Esophagus muscularis mucosa (tissue), 4 donors: ENCODE data around the gene LYPD5. TPM values are rescaled to one million over a fixed set of nuclear protein-coding genes. Genes with fewer than 3 reads are reported as not detected.
A peak's percentile ranks its signal among the peaks of the same experiment; 100 is the strongest.

Source experiments
- DNase-seq: peaks from one replicate; pipeline ENCODE4 v3.0.0-alpha.2; 2017; ENCODE audit errors: extremely low spot score
- H3K27ac ChIP-seq, 4 donors: fragments of 200-600 bp; sonication (generic); replicated peaks in 1 of 4; 1 replicate in 3 of 4; 2 replicates in 1 of 4; pipeline ENCODE4 v1.5.1; 2016 to 2019; ENCODE audit warnings: mild to moderate bottlenecking in 1 of 4
- H3K27me3 ChIP-seq, 4 donors: fragments of 200-600 bp; sonication (generic); one replicate each; pipeline versions ENCODE4 v1.5.1 to v1.6.0; 2016 to 2019
- H3K36me3 ChIP-seq, 4 donors: fragments of 200-600 bp; sonication (generic); one replicate each; pipeline ENCODE4 v1.5.1; 2016 to 2019
- H3K4me1 ChIP-seq, 4 donors: fragments of 200-600 bp; sonication (generic); one replicate each; pipeline ENCODE4 v1.5.1; 2016 to 2019
- H3K4me3 ChIP-seq, 4 donors: fragments of 200-600 bp; sonication (generic); 1 replicate in 2 of 4; 2 replicates in 2 of 4; pipeline ENCODE4 v1.5.1; 2016 to 2019; ENCODE audit warnings: mild to moderate bottlenecking in 4 of 4, moderate library complexity in 1 of 4
- H3K9me3 ChIP-seq, 4 donors: fragments of 200-600 bp; sonication (generic); 1 replicate in 3 of 4; 2 replicates in 1 of 4; pipeline ENCODE4 v1.5.1; 2016 to 2019
- EP300 ChIP-seq: sonication (generic); formaldehyde crosslinking; IDR thresholded peaks from one replicate; pipeline ENCODE4 v1.6.1; 2017; ENCODE audit warnings: antibody characterized with exemption
- POLR2A ChIP-seq: fragments of 450-650 bp; IDR thresholded peaks from one replicate; pipeline ENCODE4 v1.6.1; 2017; ENCODE audit warnings: antibody characterized with exemption, moderate library complexity, mild to moderate bottlenecking, low read depth
- POLR2AphosphoS5 ChIP-seq, 2 donors: sonication (generic); formaldehyde crosslinking; IDR thresholded peaks; one replicate each; pipeline ENCODE4 v1.6.1; 2017; ENCODE audit warnings: antibody characterized with exemption in 2 of 2
- WGBS: methylation state at CpG from one replicate; pipeline ENCODE4 v1.1.5; 2018; 5-methylcytosine and 5-hydroxymethylcytosine counted together
- intact Hi-C: fragments of 100-400 bp; cut with DNase I; formaldehyde crosslinking; loops from one replicate; pipeline ENCODE4 v1.15.1; 2023
- total RNA-seq, 4 donors: library from RNA; depleted of rRNA; stranded (reverse); fragments of >200 nt; gene quantifications; one replicate each; pipeline versions ENCODE4 v1.1.0 to v1.2.1, GENCODE V29; 2016
- TF ChIP-seq, protein P1 (sequence below), 3 experiments: fragments of 200-600 bp in 2 of 3; fragments of 450-650 bp in 1 of 3; sonication (generic) in 2 of 3; IDR thresholded peaks; one replicate each; pipeline ENCODE4 v1.5.1; 2017 to 2019; ENCODE audit warnings: antibody characterized with exemption in 3 of 3, mild to moderate bottlenecking in 2 of 3, moderate library complexity in 1 of 3

Gene LYPD5
- total RNA-seq, 4 donors from 2014 or later = 2.8 to 12.0 (median 8.2) TPM

DNA sequence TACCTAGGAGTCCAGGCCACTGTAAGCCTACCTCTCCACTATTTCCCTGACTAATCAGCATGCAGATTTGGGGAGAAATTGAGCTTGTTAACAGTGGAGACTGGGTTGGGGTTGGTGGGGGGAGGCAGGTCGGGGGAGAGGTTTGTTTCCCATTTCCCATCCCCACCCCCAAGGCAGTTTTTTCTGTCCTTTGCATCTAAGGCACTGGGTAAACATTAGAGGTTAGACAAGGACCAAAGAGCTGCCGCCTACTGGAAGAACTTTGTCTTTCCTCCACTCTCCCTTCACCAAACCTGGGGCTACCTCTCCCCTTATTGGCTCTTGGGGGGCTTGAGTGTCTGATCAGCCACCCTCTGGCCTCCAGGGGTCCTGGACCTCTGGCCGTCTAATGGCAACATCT, 22.4 kb downstream of the LYPD5 start:
- H3K27me3 ChIP-seq = peaks cover 0 to 81% (median 3%) of the 10 kb centered on the region in 4 donors
- no peaks in the 10 kb centered on the region for H3K36me3 ChIP-seq
- H3K4me1 ChIP-seq = peaks cover 5 to 48% (median 38%) of the 10 kb centered on the region in 4 donors
- DNase-seq = no peak
- peak overlapping the region in 1 of 4 donors; percentile 51 for H3K4me3 ChIP-seq
- WGBS = 32% methylated on average over 3 of the region's 3 CpGs
- intact Hi-C loops = no loop called here
- H3K27ac ChIP-seq = peak overlapping the region in 1 of 4 donors; percentile 34
- no peaks in the 10 kb centered on the region for H3K9me3 ChIP-seq
- TF ChIP-seq POLR2AphosphoS5 (IDR thresholded peaks at IDR 0.05) = no peak
- TF ChIP-seq, protein P1, sequence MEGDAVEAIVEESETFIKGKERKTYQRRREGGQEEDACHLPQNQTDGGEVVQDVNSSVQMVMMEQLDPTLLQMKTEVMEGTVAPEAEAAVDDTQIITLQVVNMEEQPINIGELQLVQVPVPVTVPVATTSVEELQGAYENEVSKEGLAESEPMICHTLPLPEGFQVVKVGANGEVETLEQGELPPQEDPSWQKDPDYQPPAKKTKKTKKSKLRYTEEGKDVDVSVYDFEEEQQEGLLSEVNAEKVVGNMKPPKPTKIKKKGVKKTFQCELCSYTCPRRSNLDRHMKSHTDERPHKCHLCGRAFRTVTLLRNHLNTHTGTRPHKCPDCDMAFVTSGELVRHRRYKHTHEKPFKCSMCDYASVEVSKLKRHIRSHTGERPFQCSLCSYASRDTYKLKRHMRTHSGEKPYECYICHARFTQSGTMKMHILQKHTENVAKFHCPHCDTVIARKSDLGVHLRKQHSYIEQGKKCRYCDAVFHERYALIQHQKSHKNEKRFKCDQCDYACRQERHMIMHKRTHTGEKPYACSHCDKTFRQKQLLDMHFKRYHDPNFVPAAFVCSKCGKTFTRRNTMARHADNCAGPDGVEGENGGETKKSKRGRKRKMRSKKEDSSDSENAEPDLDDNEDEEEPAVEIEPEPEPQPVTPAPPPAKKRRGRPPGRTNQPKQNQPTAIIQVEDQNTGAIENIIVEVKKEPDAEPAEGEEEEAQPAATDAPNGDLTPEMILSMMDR (IDR thresholded peaks at IDR 0.05) = no peak
- TF ChIP-seq POLR2A = no peak
- TF ChIP-seq EP300 = no peak

DNA sequence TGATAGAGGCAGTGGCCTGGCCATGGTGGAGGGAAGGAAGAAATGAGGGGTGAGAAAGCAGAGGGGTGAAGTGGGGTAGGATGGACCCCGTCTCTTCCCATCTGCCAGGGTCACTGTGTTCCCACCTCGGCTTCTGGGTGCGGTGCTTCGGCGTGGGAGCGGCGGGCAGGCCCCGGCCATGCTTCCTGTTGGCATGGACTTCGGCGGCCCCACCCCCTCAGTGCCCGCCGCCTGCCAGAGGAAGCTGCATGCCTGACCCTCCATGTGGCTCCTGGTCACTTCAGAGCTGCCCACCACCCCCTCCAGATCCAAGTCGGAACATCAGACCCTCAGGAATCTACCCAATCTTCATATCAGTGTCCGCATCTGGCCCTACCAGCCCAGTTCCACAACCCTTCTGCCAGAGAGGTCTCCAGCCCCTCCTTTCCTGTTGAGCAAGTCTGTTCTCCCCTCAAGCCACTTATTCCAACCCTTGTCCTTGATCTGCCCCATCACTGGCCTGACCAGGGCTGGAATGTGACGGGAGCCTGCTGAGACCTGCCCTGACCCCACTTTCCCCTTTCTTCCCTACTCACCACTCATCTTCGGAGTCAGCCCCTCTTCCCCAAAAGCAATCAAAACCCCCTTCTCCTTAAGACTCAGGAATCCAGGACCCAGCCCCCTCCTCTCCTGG, 23.0 kb downstream of the LYPD5 start:
- no peaks in the 10 kb centered on the region for H3K36me3 ChIP-seq
- intact Hi-C loops = no loop called here
- H3K4me3 ChIP-seq = peak overlapping the region in 1 of 4 donors; percentile 51
- TF ChIP-seq, protein P1 (IDR thresholded peaks at IDR 0.05) = no peak
- TF ChIP-seq POLR2AphosphoS5 (IDR thresholded peaks at IDR 0.05) (no peak), EP300 (no peak), POLR2A (no peak)
- whole genome bisulfite sequencing = 62% methylated on average over 16 of the region's 16 CpGs
- no peak for DNase-seq
- peaks cover 9 to 48% (median 38%) of the 10 kb centered on the region in 4 donors for H3K4me1 ChIP-seq
- no peaks in the 10 kb centered on the region for H3K9me3 ChIP-seq
- H3K27me3 ChIP-seq = peaks cover 0 to 81% (median 6%) of the 10 kb centered on the region in 4 donors
- H3K27ac ChIP-seq = peak overlapping the region in 1 of 4 donors; percentile 48

DNA sequence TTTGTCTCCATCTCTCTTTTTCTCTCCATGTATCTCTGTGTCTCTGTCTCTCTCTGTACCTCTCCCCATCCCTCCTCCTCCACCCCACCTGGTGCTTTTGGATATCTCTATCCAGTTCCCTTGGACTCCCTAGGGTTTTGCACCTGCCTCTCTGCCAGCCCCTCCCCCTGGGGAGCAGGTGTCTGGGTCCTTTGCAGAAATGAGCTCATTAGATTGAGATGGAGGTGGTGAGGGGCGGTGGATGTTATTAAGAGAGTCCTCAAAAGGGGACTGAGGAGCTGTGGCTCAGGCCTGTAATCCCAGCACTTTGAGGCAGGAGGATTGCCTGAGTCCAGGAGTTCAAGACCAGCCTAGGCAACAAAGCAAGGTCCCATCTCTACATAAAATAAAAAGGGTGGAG, 23.6 kb downstream of the LYPD5 start:
- WGBS = 100% methylated on average over 1 of the region's 1 CpG
- Histone ChIP-seq H3K27me3 (peaks cover 0 to 80% (median 6%) of the 10 kb centered on the region in 4 donors), H3K9me3 (no peaks in the 10 kb centered on the region), H3K4me3 (no peak overlapping the region), H3K27ac (peak overlapping the region in 1 of 4 donors; percentile 48), H3K4me1 (peaks cover 12 to 52% (median 43%) of the 10 kb centered on the region in 4 donors), H3K36me3 (no peaks in the 10 kb centered on the region)
- intact Hi-C loops = no loop called here
- no peak for DNase-seq
- TF ChIP-seq EP300 (no peak), POLR2A (no peak), POLR2AphosphoS5 (IDR thresholded peaks at IDR 0.05) (no peak)
- TF ChIP-seq, protein P1 (IDR thresholded peaks at IDR 0.05) = no peak

DNA sequence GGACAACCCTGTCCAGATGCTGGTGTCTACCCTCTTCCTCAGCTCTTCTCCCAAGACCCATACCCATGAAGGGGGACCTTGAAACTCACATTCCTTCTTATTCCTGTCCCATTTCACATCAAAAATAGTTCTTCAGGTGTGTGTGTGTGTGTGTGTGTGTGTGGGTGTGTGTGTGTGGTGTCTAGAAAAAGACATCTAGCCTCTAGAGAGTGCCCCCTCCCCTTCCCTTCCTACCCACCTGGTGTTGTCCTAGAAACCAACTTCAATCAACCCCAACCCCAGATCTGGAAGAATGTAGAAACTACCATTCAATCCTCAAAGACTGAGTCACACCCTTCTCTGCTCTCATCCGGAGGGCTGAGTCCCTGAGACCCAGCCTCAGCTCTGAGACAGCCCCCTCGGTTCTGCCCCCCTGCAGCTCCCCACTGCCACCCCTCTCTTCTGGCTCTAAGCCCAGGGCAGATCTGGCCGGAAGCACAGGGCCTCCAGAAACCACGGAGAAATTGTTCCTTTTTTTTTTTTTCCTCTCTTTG, 25.0 kb downstream of the LYPD5 start:
- H3K36me3 ChIP-seq = no peaks in the 10 kb centered on the region
- H3K9me3 ChIP-seq = no peaks in the 10 kb centered on the region
- no peak overlapping the region for H3K4me3 ChIP-seq
- H3K27me3 ChIP-seq = peaks cover 0 to 69% (median 6%) of the 10 kb centered on the region in 4 donors
- DNase-seq = no peak
- WGBS = 9% methylated on average over 4 of the region's 4 CpGs
- TF ChIP-seq POLR2AphosphoS5 (IDR thresholded peaks at IDR 0.05) (no peak), POLR2A (no peak), EP300 (no peak)
- TF ChIP-seq, protein P1 (IDR thresholded peaks at IDR 0.05) = no peak
- peak overlapping the region in 1 of 4 donors; percentile 48 for H3K27ac ChIP-seq
- peaks cover 12 to 52% (median 43%) of the 10 kb centered on the region in 4 donors for H3K4me1 ChIP-seq
- intact Hi-C loops = no loop called here
